B cell (primary cell): ENCODE results near the gene MAPK10. TPM values are rescaled to one million over a fixed set of nuclear protein-coding genes. Genes with fewer than 3 reads are reported as not detected.

Source experiments
- ATAC-seq: fragments of 200-7000 bp; cut with Tn5 transposase; one replicate; pipeline ENCODE4 v1.10.0; 2021; ENCODE audit warnings: low read depth, mild to moderate bottlenecking, moderate number of reproducible peaks, moderate library complexity
- CTCF ChIA-PET: fragments of 350-600 bp; sonication (Branson Sonifier 250); formaldehyde crosslinking; loops from one replicate; lab custom pipeline; 2021; ENCODE audit warnings: antibody characterized with exemption, inconsistent platforms; lab: Charles Lee
- POLR2A ChIA-PET: fragments of 350-600 bp; sonication (Branson Sonifier 250); formaldehyde crosslinking; loops from one replicate; lab custom pipeline; 2021; ENCODE audit warnings: antibody characterized with exemption; lab: Charles Lee
- DNase-seq: peaks from one replicate; pipeline ENCODE4 v3.0.0; 2013
- H2AFZ ChIP-seq: 2 replicates; pipeline ENCODE4 v1.6.1; 2012; ENCODE audit warnings: mild to moderate bottlenecking, low read depth, low read length; ENCODE audit not compliant: insufficient read depth, poor library complexity, severe bottlenecking
- H3K27ac ChIP-seq, 2 donors: 1 replicate in 1 of 2; 2 replicates in 1 of 2; pipeline ENCODE4 v1.5.1; 2012 to 2013; ENCODE audit warnings: low read length in 2 of 2, mild to moderate bottlenecking in 2 of 2, moderate library complexity in 1 of 2
- H3K27me3 ChIP-seq, 4 experiments: fragments of 200-600 bp in 1 of 4; sonication (generic) in 1 of 4; replicated peaks in 1 of 4; 1 replicate in 2 of 4; 2 replicates in 2 of 4; pipeline versions ENCODE4 v1.6.1 to v1.7.0; 2013 to 2016; ENCODE audit warnings: low read length in 3 of 4, mild to moderate bottlenecking in 2 of 4, mixed read lengths in 1 of 4, moderate library complexity in 1 of 4; ENCODE audit not compliant: insufficient read depth in 4 of 4, control insufficient read depth in 3 of 4; ENCODE audit errors: control extremely low read depth in 1 of 4
- H3K36me3 ChIP-seq, 2 experiments: replicated peaks in 1 of 2; 1 replicate in 1 of 2; 2 replicates in 1 of 2; pipeline versions ENCODE4 v1.6.1 to v1.7.1; 2013; ENCODE audit warnings: low read length in 1 of 2; ENCODE audit not compliant: insufficient read depth in 2 of 2, control insufficient read depth in 1 of 2; ENCODE audit errors: control extremely low read depth in 1 of 2, extremely low read depth in 1 of 2
- H3K4me1 ChIP-seq, 2 donors: fragments of 200-600 bp in 1 of 2; sonication (generic) in 1 of 2; 1 replicate in 1 of 2; 2 replicates in 1 of 2; pipeline versions ENCODE4 v1.5.1 to v1.6.1; 2013 to 2017; ENCODE audit warnings: low read length in 2 of 2; ENCODE audit not compliant: control insufficient read depth in 2 of 2, insufficient read depth in 2 of 2
- H3K4me2 ChIP-seq: replicated peaks from 2 replicates; pipeline ENCODE3; 2012; ENCODE audit warnings: mild to moderate bottlenecking, low read depth, low read length; ENCODE audit not compliant: poor library complexity, severe bottlenecking
- H3K4me3 ChIP-seq, 5 experiments: fragments of 200-600 bp in 1 of 5; sonication (generic) in 1 of 5; 1 replicate in 3 of 5; 2 replicates in 2 of 5; pipeline versions ENCODE4 v1.5.1 to v1.7.0; 2011 to 2016; ENCODE audit warnings: low read length in 4 of 5, mild to moderate bottlenecking in 4 of 5, low read depth in 2 of 5, control low read depth in 1 of 5, moderate library complexity in 1 of 5; ENCODE audit not compliant: insufficient read depth in 1 of 5; ENCODE audit errors: control extremely low read depth in 1 of 5, extremely low read depth in 1 of 5
- H3K79me2 ChIP-seq: fragments of 200-600 bp; sonication (generic); one replicate; pipeline ENCODE4 v1.6.0; 2016; ENCODE audit warnings: low read length; ENCODE audit not compliant: control insufficient read depth, insufficient read depth
- H3K9ac ChIP-seq: fragments of 200-600 bp; sonication (generic); 2 replicates; pipeline ENCODE4 v1.6.1; 2017; ENCODE audit warnings: mild to moderate bottlenecking, low read length, moderate library complexity
- H3K9me3 ChIP-seq, 3 donors: one replicate each; pipeline versions ENCODE4 v1.6.1 to v1.7.1; 2013; ENCODE audit warnings: low read length in 2 of 3; ENCODE audit not compliant: control insufficient read depth in 2 of 3, insufficient read depth in 1 of 3; ENCODE audit errors: control extremely low read depth in 1 of 3
- H4K20me1 ChIP-seq: 2 replicates; pipeline ENCODE4 v1.6.0; 2012; ENCODE audit warnings: mild to moderate bottlenecking, low read length; ENCODE audit not compliant: insufficient read depth, control insufficient read depth, poor library complexity, severe bottlenecking
- H3K27ac Mint-ChIP-seq: one replicate; pipeline ENCODE4 v1.8.0; 2021; ENCODE audit warnings: mixed read lengths
- H3K27me3 Mint-ChIP-seq: one replicate; pipeline ENCODE4 v1.8.0; 2021; ENCODE audit warnings: mixed read lengths
- H3K4me1 Mint-ChIP-seq: one replicate; pipeline ENCODE4 v1.8.0; 2021; ENCODE audit warnings: mixed read lengths
- H3K4me3 Mint-ChIP-seq: one replicate; pipeline ENCODE4 v1.8.0; 2021; ENCODE audit warnings: mixed read lengths
- H3K9me3 Mint-ChIP-seq: one replicate; pipeline ENCODE4 v1.8.0; 2022; ENCODE audit warnings: mixed read lengths; ENCODE audit not compliant: insufficient read depth
- EZH2 ChIP-seq: IDR thresholded peaks from 2 replicates; pipeline ENCODE4 v1.6.1; 2012; ENCODE audit warnings: borderline replicate concordance, low read depth, mild to moderate bottlenecking, moderate library complexity, low read length; ENCODE audit not compliant: insufficient read depth, poor library complexity, severe bottlenecking
- WGBS: methylation state at CpG from one replicate; pipeline ENCODE4 v1.1.5; 2013; ENCODE audit warnings: missing lambda C conversion rate; ENCODE audit not compliant: insufficient coverage; 5-methylcytosine and 5-hydroxymethylcytosine counted together
- intact Hi-C: fragments of 100-400 bp; cut with micrococcal nuclease; formaldehyde crosslinking; loops from one replicate; pipeline ENCODE4 v1.10.0; 2022
- polyA plus RNA-seq: library from polyadenylated mRNA; depleted of rRNA; stranded (reverse); fragments of >200 nt; gene quantifications from 2 replicates; pipeline ENCODE4 v1.2.3, GENCODE V29; 2012
- total RNA-seq, 2 donors: library from RNA; stranded (reverse); fragments of 120-200 nt in 1 of 2; gene quantifications; 1 replicate in 1 of 2; 2 replicates in 1 of 2; pipeline versions ENCODE4 v1.2.3 to v1.2.4, GENCODE V29; 2013 to 2022
- TF ChIP-seq, protein P1 (sequence below): fragments of 200-600 bp; IDR thresholded peaks from one replicate; pipeline ENCODE4 v1.8.0; 2022; ENCODE audit warnings: antibody characterized with exemption, mild to moderate bottlenecking

The MAPK10 gene
- total and polyA plus RNA-seq, 2 donors (not counting 1 experiment from before 2014, with no cell fraction given), result 0.03 to 3.1 TPM

DNA sequence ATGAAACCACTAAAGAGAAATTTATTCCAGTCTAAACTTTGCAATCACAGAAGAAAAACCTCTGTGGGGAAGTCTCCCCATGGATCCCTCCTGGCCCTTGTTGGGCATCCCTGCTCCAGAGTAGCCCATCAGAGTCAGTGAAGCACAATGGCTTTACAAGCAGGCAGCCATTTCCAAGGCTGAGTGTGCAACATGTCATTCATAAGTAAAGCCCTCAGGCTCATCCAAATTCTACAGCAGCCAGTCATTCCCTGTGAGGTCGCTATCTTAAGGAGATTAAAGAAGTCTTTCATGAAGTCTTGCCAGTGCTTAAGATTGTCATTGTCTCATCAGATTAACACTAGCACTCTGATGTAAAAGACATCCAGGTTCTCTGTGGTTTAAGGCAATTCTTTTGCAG is 17.0 kb upstream of the MAPK10 start:
- CTCF ChIA-PET, result no interaction called here

DNA sequence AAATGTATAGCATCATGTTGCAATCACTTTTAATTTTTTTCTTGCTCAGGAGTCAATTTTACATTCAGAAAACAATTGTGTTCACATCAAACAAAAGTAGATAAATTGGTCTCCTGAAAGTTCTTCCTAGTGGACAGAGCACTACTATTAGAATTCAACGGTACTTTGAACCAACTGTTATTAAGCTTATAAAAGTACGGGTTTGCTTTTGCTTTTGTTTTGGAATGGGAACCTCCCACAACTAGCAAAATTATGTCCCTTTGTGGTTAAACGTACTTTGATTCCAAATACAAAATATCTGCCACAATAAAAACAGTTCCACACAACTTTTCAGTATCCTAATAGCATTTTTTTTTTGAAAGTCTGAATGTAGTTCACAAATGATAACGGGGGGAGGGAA is 8.6 kb upstream of the MAPK10 start:
- H3K27me3 Mint-ChIP-seq, result peaks cover 12% of the 10 kb centered on the region
- H3K4me2 ChIP-seq, result no peak overlapping the region
- intact Hi-C loops, result loop anchor here (10.0 kb wide), 1 partner anchor 594 kb away; no protein-coding TSS in a partner anchor

More for the DNA sequence above, 17.0 kb upstream of the MAPK10 start:
- no peak overlapping the region for H3K27ac ChIP-seq
- no peak overlapping the region for H3K4me2 ChIP-seq
- no CpG with 5 or more reads among the region's 1 CpG for WGBS
- H3K27me3 ChIP-seq, result peaks cover 0 to under 1% (median 0%) of the 10 kb centered on the region in 4 experiments
- POLR2A ChIA-PET, result no interaction called here
- H3K9ac ChIP-seq, result no peak overlapping the region
- intact Hi-C loops, result no loop called here
- Mint-ChIP-seq H3K27ac (no peak overlapping the region), H3K4me1 (no peaks in the 10 kb centered on the region), H3K9me3 (peaks cover 8% of the 10 kb centered on the region), H3K4me3 (no peak overlapping the region), H3K27me3 (peaks cover 5% of the 10 kb centered on the region)
- ATAC-seq (no peak), DNase-seq (no peak)
- TF ChIP-seq, protein P1, sequence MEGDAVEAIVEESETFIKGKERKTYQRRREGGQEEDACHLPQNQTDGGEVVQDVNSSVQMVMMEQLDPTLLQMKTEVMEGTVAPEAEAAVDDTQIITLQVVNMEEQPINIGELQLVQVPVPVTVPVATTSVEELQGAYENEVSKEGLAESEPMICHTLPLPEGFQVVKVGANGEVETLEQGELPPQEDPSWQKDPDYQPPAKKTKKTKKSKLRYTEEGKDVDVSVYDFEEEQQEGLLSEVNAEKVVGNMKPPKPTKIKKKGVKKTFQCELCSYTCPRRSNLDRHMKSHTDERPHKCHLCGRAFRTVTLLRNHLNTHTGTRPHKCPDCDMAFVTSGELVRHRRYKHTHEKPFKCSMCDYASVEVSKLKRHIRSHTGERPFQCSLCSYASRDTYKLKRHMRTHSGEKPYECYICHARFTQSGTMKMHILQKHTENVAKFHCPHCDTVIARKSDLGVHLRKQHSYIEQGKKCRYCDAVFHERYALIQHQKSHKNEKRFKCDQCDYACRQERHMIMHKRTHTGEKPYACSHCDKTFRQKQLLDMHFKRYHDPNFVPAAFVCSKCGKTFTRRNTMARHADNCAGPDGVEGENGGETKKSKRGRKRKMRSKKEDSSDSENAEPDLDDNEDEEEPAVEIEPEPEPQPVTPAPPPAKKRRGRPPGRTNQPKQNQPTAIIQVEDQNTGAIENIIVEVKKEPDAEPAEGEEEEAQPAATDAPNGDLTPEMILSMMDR, result no peak
- TF ChIP-seq EZH2, result no peak
- H4K20me1 ChIP-seq, result no peaks in the 10 kb centered on the region
- no peaks in the 10 kb centered on the region for H3K4me1 ChIP-seq
- no peaks in the 10 kb centered on the region for H3K79me2 ChIP-seq
- no peak overlapping the region for H2AFZ ChIP-seq
- H3K9me3 ChIP-seq, result peaks cover 0 to 3% (median 0%) of the 10 kb centered on the region in 3 donors
- H3K36me3 ChIP-seq, result no peaks in the 10 kb centered on the region
- no peak overlapping the region for H3K4me3 ChIP-seq

More for the DNA sequence above, 8.6 kb upstream of the MAPK10 start:
- H3K4me1 ChIP-seq, result no peaks in the 10 kb centered on the region
- ATAC-seq (no peak), DNase-seq (no peak)
- no peak overlapping the region for H3K9ac ChIP-seq
- H3K27ac ChIP-seq, result no peak overlapping the region
- ChIA-PET CTCF (no interaction called here), POLR2A (no interaction called here)
- H3K4me1 Mint-ChIP-seq, result no peaks in the 10 kb centered on the region
- no peak overlapping the region for H3K27ac Mint-ChIP-seq
- no CpG with 5 or more reads among the region's 4 CpGs for WGBS
- TF ChIP-seq, protein P1, result no peak
- no peak for TF ChIP-seq EZH2
- no peak overlapping the region for H3K4me3 Mint-ChIP-seq
- H4K20me1 ChIP-seq, result no peaks in the 10 kb centered on the region
- H3K79me2 ChIP-seq, result no peaks in the 10 kb centered on the region
- no peak overlapping the region for H2AFZ ChIP-seq
- peaks cover 0 to 6% (median 0%) of the 10 kb centered on the region in 4 experiments for H3K27me3 ChIP-seq
- no peak overlapping the region for H3K4me3 ChIP-seq
- H3K9me3 Mint-ChIP-seq, result peaks cover 6% of the 10 kb centered on the region
- H3K9me3 ChIP-seq, result peaks cover 0 to 3% (median 0%) of the 10 kb centered on the region in 3 donors
- H3K36me3 ChIP-seq, result no peaks in the 10 kb centered on the region
